GM11168 (cell line): ENCODE data around the gene ACP1.

Source experiments
- in situ Hi-C: fragments of 300-500 bp; cut with MboI; formaldehyde crosslinking; loops from one replicate; pipeline ENCODE4 v1.12.0; 2022; ENCODE audit warnings: low sequenced_read_pairs; ENCODE audit not compliant: unreplicated experiment

Gene ACP1

DNA sequence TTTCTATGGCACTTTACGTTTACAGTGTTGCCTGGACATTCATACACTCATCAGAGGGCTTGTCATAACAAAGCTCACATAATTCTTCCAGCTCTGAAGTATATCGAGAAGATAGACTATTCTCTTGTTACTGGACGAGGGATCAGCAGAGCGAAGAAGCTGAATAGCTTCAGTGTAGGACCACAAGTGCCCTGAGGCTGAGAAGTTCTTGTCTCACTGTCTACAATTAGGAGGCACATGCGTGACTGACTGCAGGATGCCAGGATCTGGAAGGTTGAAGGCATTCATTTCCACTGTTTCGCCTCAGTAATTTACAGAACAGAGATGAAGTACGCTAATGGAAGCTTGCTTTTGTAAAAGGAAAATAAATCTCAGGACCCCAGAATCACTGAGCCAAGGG is 10.5 kb upstream of the ACP1 start:
- in situ Hi-C loops = no loop called here

DNA sequence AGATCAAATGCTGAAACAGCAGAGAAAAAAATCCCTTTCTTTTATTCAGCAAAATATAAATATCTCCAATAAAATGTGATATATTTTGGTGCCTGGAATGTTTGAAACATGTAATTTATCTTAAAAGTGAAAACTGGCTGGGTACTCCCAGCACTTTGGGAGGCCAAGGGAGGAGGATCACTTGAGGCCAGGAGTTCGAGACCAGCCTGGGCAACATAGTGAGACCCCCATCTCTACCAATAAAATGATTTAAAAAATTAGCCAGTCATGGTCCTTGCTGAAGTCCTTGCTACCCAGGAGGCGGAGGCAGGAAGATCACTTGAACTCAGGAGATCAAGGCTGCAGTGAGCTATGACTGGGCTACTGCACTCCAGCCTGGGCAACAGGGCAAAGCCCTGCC is 9.6 kb upstream of the ACP1 start:
- in situ Hi-C loops = no loop called here

DNA sequence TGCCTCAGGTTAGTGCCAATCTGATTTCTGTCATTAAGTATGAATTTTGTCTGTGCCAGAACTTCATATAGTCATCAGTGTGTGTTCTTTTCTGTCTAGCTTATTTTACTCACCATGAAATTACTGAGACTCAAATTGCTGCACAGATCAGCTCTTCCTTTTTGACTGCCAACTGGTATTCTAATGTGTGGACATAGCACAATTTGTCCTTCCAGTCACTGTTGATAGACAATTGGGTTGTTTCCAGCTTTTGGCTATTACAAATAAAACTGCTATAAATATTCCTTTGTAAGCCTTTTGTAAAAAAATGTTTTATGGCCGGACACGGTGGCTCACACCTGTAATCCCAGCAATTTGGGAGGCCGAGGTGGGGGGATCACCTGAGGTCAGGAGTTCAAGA is 8.7 kb upstream of the ACP1 start:
- in situ Hi-C loops = no loop called here

DNA sequence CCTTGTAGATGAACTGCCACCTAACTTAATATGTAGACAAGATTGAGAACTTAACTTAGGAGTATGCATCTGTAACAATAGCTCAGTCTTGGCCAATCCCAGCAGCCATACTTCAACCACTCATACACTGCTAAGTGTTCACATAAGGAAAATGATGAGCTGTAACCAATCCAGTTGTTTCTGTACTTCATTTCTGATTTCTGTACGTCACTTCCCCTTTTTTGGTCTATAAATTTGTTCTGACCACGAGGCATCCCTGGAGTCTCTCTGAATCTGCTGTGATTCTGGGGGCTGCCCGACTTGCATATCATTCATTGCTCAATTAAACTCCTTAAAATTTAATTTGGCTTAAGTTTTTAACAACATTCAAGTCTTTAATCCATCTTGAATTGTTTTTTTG is 7.3 kb upstream of the ACP1 start:
- in situ Hi-C loops = no loop called here

DNA sequence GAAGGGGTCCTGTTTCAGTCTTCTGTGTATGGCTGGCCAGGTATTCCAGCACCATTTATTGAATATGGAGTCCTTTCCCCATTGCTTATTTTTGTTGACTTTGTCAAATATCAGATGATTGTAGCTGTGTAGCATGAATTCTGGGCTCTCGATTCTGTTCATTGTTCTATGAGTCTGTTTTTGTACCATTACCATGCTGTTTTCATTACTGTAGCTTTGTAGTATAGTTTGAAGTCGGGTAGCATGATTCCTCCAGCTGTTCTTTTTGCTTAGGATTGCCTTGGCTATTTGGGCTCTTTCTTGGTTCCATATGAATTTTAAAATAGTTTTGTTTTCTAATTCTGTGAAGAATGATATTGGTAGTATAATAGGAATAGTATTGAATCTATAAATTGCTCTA is 6.9 kb upstream of the ACP1 start:
- in situ Hi-C loops = no loop called here

DNA sequence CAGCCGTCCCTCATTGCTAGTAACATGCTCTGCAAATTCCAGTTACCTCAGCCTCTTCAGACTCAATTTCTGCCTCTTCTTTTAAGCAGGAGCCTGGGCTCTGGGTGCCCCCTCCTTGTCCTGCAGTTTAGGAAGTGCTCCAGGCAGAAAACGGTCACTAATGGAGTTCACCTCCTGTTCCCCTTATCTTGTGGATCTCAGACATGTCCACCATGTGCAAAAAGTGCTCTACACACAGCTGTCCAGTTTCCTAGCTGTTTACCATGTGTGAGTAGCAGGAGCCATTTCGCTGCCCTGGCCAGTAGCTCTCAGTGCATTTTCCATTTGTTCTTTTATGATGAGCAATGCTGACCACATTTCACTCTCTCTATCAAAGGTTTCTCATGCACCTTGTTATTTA is 5.8 kb upstream of the ACP1 start:
- in situ Hi-C loops = no loop called here

DNA sequence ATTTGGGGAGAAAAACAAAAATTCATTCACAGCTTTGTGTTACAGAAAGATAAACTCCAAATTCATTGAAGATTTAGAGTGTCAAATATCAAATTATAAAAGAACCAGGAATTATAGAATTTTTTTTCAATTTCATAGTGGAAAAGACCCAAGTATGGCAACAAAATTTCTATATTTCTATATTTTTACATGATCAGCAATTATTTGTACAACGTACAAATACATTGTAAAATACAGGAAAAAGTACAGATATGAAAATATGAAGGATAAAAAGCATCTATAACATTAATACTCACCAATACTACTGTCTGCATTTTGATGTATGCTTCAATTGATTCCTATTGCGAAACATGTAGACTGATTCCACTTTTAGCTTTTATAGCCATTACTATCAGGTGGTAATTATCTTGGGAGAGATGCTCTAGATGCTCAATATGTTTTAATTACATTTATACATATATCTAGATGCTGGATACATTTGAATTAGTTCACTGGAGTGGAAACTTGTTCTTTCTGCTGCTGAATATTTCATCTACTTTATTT is 4.9 kb upstream of the ACP1 start:
- in situ Hi-C loops = no loop called here

DNA sequence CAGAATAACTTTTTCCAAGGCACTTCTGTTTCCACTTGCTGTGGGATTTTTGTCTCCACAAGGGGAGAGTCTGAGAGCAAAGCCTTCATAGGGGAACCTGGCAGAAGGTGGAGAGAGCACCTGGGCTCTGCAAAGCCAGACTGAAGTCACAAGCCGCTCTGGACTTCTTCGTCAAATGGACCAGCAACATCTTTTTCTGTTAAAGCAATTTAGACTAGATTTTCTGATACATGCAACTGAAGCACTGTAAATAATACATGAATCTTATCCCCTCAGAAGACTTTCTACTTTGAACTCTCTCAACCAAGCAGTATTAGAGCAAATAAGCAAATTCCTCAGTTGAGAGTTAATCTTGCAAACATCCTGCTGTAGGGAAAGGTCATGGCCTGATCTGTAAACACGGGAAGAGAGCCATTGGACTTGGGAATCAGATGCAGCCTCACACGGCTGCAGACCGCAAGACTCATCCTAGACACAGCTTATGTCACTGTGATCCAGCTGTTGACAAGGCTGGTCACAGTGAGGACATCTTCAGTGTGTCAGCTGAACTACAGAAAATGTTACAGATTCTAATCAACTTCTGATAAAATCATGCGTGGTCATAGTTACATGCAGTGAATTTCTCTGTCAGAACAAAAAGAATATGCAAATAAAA is 4.1 kb upstream of the ACP1 start:
- in situ Hi-C loops = no loop called here

DNA sequence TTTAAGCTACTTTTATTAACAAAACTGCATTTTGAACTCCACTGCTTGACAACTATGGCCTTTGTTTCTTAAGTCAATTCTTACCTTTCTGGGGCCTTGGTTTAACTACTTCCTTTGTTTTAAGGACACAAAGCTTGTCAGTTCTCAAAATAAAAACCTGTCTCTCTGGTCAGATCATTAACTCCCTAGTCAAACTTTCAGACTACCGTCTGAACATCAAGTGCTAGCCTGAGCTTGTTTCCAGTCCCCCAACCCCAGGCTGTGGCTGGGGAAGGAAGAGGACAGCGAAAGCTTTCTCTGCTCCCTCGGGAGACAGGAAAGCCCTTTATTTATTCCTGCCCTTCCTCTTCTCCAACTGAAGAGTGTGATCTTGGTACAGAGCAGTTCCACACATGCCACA is 2.6 kb upstream of the ACP1 start:
- in situ Hi-C loops = no loop called here

DNA sequence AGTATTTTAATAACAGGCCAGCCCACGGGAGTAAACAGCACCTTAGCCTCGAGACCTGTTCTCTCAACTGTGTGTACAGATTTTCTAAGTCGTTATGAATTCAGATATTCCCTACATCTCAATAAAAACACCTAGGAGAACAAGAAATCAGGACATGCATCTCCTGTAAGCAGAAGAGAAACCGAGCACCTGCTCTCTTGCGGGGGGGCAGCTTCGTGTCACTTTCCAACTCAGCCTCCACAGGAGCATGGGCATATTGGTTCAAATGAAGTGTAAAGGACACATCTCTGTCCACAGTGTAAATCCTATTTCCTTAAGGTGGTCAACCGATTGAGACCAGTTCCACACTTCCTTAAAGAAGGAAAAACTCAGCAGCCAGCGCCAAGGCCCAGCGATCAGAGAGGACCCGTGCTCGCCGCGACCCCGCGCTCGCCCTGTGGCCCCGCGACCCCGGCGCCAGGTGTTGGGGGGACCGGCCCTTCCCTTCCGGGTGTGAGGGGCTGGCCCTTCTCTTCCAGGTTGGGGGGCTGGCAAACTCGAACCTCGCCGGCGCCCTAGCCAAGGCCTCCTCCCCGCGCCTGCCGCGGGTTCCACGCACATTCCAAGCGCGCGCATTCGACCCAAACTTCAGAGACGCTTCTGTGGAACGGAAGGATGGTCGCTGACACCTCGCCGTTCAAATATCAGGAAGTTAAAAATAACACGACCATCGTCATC is 1.6 kb upstream of the ACP1 start:
- in situ Hi-C loops = no loop called here

DNA sequence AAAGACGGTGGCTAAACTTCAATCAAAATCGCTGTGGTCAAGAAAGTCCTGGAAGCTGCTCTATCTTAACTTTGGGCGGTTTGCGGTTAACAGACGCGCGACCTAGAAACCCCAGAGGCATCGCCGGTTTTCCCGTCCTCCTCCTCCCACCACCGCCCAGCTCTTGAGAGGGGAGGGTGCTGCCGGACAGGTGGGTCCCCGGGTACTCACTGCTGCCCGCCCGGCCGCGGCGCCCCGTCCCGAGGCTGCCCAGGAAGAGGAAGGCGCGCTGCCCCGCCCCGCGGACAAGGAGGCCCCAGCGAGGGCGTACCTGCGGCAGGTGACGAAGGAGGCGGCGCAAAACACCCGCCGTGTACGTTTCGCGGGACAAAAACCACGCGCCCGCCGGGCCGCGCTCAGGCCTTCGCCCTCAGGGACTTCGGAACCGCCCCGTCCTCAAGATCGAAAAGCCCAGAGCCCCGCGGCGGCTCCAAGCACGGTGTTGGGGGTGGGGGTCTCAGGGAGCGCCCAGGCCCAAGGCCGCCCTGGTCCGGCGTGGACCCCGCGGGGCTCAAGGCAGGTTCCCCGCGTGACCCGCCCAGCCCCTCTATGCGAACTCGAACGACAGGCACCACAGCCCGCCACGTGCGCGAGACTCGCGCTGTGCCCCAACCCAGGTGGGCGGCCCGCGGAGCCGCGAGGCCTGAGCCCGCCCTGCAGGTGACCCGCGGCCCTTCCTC is 814 bp upstream of the ACP1 start, which contains the start of gene SH3YL1:
SH3YL1 (minus strand) TSS at position 259 of the 719 bp plus-strand sequence; CDS start at position 211, 48 bp downstream.
- in situ Hi-C loops = no loop called here

DNA sequence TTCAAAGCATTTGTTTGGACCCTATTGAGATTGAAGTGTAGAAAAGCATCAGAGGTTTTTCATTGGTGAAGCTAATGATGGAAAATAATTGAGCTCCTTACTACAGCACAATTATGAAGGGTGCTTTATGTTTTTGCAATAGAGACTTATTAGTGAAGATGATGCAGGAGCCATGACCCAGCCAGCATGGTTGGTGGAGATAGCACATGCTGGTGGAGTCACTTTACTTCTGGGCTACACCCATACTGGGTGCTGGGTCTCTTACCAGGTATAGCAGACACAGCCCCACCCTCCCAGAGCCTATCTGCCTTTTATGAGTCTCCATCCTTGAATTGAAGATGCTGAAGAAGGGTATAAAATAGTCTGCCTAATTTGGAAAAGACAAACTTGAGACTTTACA is 3.6 kb downstream of the ACP1 start:
- in situ Hi-C loops = no loop called here

DNA sequence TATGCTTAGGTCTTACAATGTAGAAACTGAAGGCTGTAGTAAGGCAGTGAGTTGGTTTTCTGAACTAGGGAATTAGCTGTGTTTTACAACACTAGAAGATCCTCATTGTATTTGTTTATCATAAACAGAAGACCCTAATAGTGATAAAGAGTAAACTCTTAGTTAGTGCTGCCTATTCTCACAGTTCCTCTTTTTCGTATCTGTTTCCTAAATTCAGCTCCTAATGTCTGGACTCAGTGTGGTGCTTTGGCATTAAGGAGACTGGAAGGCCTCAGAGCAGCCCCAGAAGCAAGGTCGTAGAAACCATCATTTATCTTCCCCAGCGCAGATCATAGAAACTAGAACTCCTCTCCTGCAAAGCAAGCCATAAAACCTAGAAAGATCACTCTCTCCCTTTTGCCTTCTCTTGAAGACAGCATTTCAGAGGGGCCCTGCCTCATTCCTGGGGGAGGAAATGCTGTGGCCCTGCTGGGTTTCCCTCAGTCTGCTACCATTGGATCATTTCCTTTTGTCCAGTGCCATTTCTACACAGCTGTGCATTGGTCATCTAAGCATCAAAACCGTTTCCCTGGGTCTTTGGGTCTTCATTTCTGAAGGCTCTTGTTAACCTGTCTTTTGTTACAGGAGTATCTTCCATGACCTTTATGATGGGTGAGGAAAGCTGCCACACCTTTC is 4.7 kb downstream of the ACP1 start:
- in situ Hi-C loops = no loop called here

DNA sequence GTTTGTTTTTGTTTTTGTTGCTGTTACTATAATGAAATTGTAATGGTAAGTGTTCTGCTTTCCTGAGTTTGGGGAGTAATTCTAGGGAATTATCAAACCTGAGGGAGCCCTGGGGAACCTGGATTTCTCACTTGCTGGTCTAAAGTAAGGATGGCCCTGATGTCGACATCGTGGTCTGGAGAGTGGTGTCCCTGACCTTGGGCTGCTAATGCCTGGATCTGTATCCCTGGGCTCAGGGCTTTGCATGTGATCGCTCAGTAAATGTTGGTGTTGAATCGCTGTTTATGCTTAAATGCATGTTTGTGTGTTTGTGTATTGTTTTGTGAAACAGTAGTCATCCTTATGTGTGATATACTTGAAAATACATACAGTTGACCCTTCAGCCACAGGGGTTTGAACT is 6.1 kb downstream of the ACP1 start:
- in situ Hi-C loops = no loop called here

DNA sequence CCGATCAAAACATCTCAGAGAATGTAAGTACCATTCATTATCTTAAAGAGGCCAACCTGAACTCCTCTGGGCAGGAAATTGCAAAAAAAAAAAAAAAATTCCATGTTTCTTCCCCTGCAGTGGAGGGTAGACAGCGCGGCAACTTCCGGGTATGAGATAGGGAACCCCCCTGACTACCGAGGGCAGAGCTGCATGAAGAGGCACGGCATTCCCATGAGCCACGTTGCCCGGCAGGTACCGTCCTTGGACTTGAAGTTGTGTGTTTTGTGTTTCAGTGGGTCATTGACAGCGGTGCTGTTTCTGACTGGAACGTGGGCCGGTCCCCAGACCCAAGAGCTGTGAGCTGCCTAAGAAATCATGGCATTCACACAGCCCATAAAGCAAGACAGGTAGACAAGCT is 7.2 kb downstream of the ACP1 start:
- in situ Hi-C loops = no loop called here

DNA sequence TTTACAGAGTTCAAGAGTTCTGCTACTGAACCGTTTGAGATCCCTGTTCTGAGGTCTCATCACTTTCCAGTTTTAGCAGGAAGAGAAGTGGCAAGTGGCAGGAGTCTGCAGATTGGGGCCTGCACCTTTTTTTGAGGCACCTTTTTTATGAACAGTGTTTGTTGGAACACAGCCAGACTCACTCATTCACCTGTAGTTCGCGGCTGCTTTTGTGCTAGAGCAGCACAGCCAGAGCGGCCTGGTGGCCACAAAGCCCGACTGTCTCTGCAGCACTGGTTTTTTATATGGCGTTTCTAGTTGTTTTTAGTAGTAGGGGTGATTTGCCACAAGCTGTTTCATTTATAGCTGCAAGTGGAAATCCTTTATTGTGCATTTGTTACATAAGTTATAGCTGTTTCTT is 8.6 kb downstream of the ACP1 start:
- in situ Hi-C loops = no loop called here

DNA sequence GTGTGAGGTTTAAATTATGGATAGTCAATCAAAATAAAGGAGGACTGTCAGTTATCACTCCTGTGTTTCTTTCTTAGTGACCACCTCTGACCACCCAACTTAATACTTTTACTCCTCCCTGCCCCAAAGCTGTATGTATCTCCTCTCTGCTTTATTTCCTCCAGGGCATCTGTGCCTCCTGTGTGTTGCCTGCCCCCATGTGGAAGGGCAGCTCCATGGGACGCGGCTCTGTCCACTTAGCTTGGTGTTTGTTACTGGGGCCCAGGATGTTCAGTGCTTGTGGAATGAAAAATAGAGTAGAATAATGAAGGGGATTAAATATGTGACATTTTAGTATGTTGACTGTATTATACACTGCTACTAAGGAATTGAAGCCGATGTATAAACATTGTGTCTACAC is 9.8 kb downstream of the ACP1 start:
- in situ Hi-C loops = no loop called here

DNA sequence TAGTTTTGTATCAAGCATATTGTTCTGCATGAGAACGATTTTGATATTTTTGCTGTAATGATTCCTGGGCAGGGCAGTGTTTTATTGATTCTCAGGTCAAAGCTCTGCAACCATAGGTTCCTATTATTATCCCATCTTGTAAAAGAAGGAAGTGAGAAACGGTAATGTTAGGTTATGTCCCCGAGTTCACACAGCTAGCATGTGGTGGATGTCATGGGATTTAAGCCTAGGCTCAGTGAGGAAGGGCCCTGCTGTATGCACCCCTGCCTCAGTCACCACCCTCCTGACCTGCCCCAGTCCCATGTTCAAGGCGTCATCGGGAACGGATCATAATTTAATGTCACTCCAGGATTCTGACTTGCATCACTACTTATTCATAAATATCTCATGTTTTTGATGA is 10.7 kb downstream of the ACP1 start:
- in situ Hi-C loops = no loop called here

DNA sequence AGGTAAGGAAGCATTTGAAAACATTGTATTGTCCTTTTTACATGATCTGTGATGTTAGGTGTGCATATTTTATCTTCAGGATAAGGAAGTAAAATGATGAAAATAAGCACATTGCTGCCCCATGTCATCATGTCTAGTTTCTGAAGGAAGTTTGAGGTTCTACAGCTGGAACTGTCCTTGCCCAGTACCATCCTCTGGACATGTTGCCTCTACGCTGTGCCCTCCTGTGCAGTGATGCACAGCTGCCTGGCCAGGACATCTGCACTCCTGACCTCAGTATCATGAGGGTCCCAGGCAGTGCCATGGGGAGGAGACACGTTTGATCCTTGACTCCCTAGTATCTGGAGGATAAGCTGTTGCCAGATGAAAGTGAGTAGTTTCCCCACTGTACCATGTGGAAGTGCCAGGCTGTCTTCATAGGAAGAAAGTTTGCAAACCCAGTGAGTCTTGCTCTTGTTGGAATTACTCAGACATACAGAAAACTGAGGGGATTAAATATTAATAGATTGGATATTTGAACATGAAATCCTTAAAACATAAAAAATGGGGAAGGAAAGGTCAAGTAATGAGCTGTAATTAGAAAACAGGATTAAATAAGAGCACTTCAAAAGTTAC is 13.7 kb downstream of the ACP1 start:
- in situ Hi-C loops = no loop called here

DNA sequence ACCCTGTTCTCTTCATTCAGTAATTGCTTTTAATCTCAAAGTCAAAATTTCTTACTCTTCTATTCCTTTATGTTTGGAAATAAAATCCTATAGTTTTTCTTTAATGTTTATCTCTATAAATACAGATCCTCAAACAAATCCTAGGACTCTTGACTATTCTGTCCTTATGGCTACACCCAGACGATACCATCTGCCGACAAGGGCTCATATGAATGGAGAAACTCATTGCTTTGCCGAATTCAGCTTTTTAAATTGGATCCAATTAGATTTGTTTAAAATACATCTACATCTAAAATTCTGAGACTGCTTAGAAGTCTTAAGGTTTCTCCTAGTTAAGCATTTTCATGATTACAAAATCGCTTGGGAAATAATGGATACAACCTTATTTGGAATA is 14.2 kb downstream of the ACP1 start:
- in situ Hi-C loops = no loop called here
